ENCODE results near the gene STK33. TPM values are rescaled to one million over a fixed set of nuclear protein-coding genes. Genes with fewer than 3 reads are reported as not detected.

The STK33 gene
- total RNA-seq, 1 experiment from 2014 or later: 19.5 TPM

GRCh38 chr11:8355416-8355742 lies 238.6 kb downstream of the STK33 start:
- Histone ChIP-seq H3K79me1 (ENCODE audit: insufficient read depth, low read depth, low read length, poor library complexity, severe bottlenecking) (no peaks in the 10 kb centered on the region), H2BK120ac (ENCODE audit: low read depth, low read length, poor library complexity, severe bottlenecking) (no peak overlapping the region), H3K27ac (ENCODE audit: insufficient read length, low read depth, low read length) (no peak overlapping the region), H3K9me3 (ENCODE audit: control insufficient read depth, low read depth, low read length) (no peaks in the 10 kb centered on the region), H3K23ac (ENCODE audit: insufficient read length, low read depth, low read length) (no peak overlapping the region), H3K56ac (ENCODE audit: insufficient read length, low read depth, low read length) (no peak overlapping the region), H3K4me1 (ENCODE audit: insufficient read depth, low read length) (no peaks in the 10 kb centered on the region), H3K14ac (ENCODE audit: insufficient read depth, low read length) (no peak overlapping the region), H3K4me2 (ENCODE audit: insufficient read depth, insufficient read length, low read length) (no peak overlapping the region), H3K9ac (ENCODE audit: extremely low read depth, insufficient read length, low read length) (no peak overlapping the region), H3K23me2 (ENCODE audit: insufficient read length, low read depth, low read length, poor library complexity, severe bottlenecking) (no peaks in the 10 kb centered on the region), H4K91ac (ENCODE audit: insufficient read length, low read depth, low read length) (no peak overlapping the region), H2BK12ac (ENCODE audit: insufficient read length, low read depth, low read length) (no peak overlapping the region), H4K8ac (replicated peaks; ENCODE audit: insufficient read length, low read depth, low read length) (no peak overlapping the region), H3K18ac (ENCODE audit: insufficient read length, low read depth, low read length) (no peak overlapping the region), H2AFZ (ENCODE audit: low read length) (no peak overlapping the region), H2BK15ac (ENCODE audit: low read depth, low read length) (no peak overlapping the region), H3T11ph (ENCODE audit: low read length) (no peak overlapping the region), H3K79me2 (ENCODE audit: insufficient read depth, low read length) (no peaks in the 10 kb centered on the region), H3K4ac (ENCODE audit: low read depth, low read length) (no peak overlapping the region), H4K5ac (ENCODE audit: insufficient read length, low read depth, low read length) (no peak overlapping the region), H2BK20ac (ENCODE audit: low read depth, low read length, poor library complexity, severe bottlenecking) (no peak overlapping the region), H2BK5ac (ENCODE audit: insufficient read length, low read length) (no peak overlapping the region), H3K27me3 (ENCODE audit: insufficient read depth, low read length) (no peaks in the 10 kb centered on the region), H2AK5ac (ENCODE audit: insufficient read length, low read length) (no peak overlapping the region), H4K20me1 (ENCODE audit: control insufficient read depth, insufficient read depth, insufficient read length) (no peaks in the 10 kb centered on the region)
- no peaks in the 10 kb centered on the region; the same call in 1 of the 2 replicates for H3K27me3 Mint-ChIP-seq (ENCODE audit: low read depth)
- H3K4me3 Mint-ChIP-seq: no peak overlapping the region
- H3K27ac Mint-ChIP-seq: no peak overlapping the region
- no peak for DNase-seq
- TF ChIP-seq CTCF (conservative IDR thresholded peaks at IDR 0.05): no peak
- WGBS (ENCODE audit: extremely low coverage, insufficient read length, low lambda C conversion rate): no CpG with 5 or more reads among the region's 5 CpGs
- peaks cover 8 to 25% of the 10 kb centered on the region in 2 experiments; a peak in 3 of 4 replicates for H3K4me1 Mint-ChIP-seq
- H3K9me3 Mint-ChIP-seq: peaks cover 0 to 1% of the 10 kb centered on the region in 2 experiments; a peak in 1 of 5 replicates
- no peaks in the 10 kb centered on the region for H3K36me3 Mint-ChIP-seq (ENCODE audit: insufficient read depth in 1 of 3, low read depth in 3 of 3)

Measured in H9 (cell line).